Astrocyte (in vitro differentiated cells and primary cell): Measurements from ENCODE around the gene UBE2D2.

Experiments
- EZH2 ChIP-seq: IDR thresholded peaks from 2 replicates; pipeline ENCODE4 v1.6.1; 2012; ENCODE audit warnings: mild to moderate bottlenecking, low read length, inconsistent platforms; ENCODE audit not compliant: insufficient read depth
- TF ChIP-seq, protein P1 (sequence below): IDR thresholded peaks from 2 replicates; pipeline ENCODE4 v1.5.1; 2011; ENCODE audit warnings: low read depth, mild to moderate bottlenecking, inconsistent platforms, low read length, moderate library complexity; ENCODE audit not compliant: insufficient read depth

DNA sequence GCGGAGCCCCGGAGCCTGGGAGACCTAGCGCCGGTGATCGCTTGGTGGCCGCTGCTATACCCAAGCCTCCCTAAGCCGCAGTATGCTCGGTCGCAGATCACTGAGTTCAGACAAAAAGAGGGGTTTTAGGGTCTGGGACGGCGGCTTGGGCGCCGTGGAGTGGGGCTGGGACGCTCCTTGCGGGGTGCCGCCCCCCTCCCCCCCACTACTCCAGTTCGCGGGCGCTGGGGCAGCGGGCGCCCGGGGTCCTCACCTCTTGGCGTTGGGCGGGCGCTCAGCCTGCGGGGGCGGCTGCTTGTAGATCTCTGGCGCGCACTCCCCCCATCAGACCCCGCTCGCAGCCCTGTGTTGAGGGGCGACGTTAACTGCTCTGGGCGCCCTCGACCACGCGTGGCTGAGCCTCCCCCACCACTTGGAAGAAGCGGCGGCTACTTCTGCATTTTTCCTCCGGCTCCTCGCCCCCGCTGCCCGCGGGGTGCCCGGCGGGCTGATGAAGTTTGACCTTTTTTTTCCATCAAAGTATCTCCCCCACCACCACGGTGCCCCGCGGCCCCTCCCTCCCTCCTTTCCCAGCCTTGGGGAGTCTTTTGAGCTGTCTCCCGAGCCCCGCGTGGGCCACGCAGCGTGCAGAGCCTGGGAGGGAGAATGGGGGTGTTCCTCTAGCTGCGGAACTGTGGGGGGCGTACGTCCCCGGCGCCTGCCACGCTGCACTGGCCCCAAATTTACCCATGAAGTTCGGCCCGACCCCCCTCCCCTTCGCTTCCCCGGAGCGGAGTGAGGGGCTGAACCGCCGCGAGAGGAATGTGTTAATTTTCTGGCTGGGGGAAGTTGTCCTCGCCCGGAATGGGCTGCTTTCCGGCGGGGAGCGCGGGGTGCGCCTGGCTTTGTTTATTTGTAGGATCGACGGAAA, 88.2 kb downstream of the UBE2D2 start:
- TF ChIP-seq, protein P1, sequence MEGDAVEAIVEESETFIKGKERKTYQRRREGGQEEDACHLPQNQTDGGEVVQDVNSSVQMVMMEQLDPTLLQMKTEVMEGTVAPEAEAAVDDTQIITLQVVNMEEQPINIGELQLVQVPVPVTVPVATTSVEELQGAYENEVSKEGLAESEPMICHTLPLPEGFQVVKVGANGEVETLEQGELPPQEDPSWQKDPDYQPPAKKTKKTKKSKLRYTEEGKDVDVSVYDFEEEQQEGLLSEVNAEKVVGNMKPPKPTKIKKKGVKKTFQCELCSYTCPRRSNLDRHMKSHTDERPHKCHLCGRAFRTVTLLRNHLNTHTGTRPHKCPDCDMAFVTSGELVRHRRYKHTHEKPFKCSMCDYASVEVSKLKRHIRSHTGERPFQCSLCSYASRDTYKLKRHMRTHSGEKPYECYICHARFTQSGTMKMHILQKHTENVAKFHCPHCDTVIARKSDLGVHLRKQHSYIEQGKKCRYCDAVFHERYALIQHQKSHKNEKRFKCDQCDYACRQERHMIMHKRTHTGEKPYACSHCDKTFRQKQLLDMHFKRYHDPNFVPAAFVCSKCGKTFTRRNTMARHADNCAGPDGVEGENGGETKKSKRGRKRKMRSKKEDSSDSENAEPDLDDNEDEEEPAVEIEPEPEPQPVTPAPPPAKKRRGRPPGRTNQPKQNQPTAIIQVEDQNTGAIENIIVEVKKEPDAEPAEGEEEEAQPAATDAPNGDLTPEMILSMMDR: no peak
- no peak for TF ChIP-seq EZH2
